HepG2 (cell line): ENCODE measurements around the gene ATP6V0D1. TPM values are rescaled to one million over a fixed set of nuclear protein-coding genes. Genes with fewer than 3 reads are reported as not detected.
A peak's percentile ranks its signal among the peaks of the same experiment; 100 is the strongest.

ENCODE experiments used
- FOXP4 ChIP-seq: sonication (generic); formaldehyde crosslinking; IDR thresholded peaks from 2 replicates; pipeline ENCODE4 v1.4.0; 2020; ENCODE audit warnings: missing genetic modification reagents
- GMEB1 ChIP-seq: sonication (generic); formaldehyde crosslinking; IDR thresholded peaks from 2 replicates; pipeline ENCODE4 v1.5.1; 2020; ENCODE audit warnings: missing genetic modification reagents, mild to moderate bottlenecking, borderline replicate concordance
- ISX ChIP-seq: sonication (generic); formaldehyde crosslinking; conservative IDR thresholded peaks from 2 replicates; pipeline ENCODE4 v1.5.0; 2020; ENCODE audit warnings: missing genetic modification reagents
- MAZ ChIP-seq, 2 experiments: sonication (generic) in 1 of 2; formaldehyde crosslinking in 1 of 2; IDR thresholded peaks; 2 replicates each; pipeline versions ENCODE4 v1.5.0 to v1.6.1; 2012 to 2020; ENCODE audit warnings: low read depth in 2 of 2, mild to moderate bottlenecking in 2 of 2, borderline replicate concordance in 1 of 2, improper control_type of control experiment in 1 of 2, low read length in 1 of 2, missing genetic modification reagents in 1 of 2, moderate library complexity in 1 of 2
- PCBP1 ChIP-seq: fragments of 200-400 bp; formaldehyde crosslinking; IDR thresholded peaks from 2 replicates; pipeline ENCODE4 v1.6.1; 2017; ENCODE audit warnings: mild to moderate bottlenecking, low read depth, low read length, borderline replicate concordance
- SMC3 ChIP-seq: IDR thresholded peaks from 2 replicates; pipeline ENCODE4 v1.6.1; 2011; ENCODE audit warnings: low read length, improper control_type of control experiment
- ZHX1 ChIP-seq: sonication (generic); formaldehyde crosslinking; IDR thresholded peaks from 2 replicates; pipeline ENCODE4 v1.8.1; 2022; ENCODE audit warnings: low read depth, mild to moderate bottlenecking, missing genetic modification reagents
- ZNF3 ChIP-seq: IDR thresholded peaks from 2 replicates; pipeline ENCODE4 v1.7.0; 2017; ENCODE audit warnings: inconsistent platforms
- polyA plus RNA-seq, 8 experiments: library from polyadenylated mRNA; depleted of rRNA in 3 of 8; stranded (reverse) in 7 of 8; unstranded in 1 of 8; fragments of >200 nt; fragmentation: Illumina TruSeq in 4 of 8; extraction: Trizol in 4 of 8; gene quantifications; 2 replicates each; pipeline versions ENCODE4 v1.2.1 to v1.2.3, GENCODE V29; 2011 to 2016; ENCODE audit warnings: low read depth in 4 of 8, missing spikeins in 1 of 8, mixed read lengths in 1 of 8; ENCODE audit not compliant: insufficient read depth in 1 of 8
- total RNA-seq, 5 experiments: library from RNA; depleted of rRNA; stranded (reverse); fragments of >200 nt; fragmentation: Illumina TruSeq; extraction: Trizol; gene quantifications; 2 replicates each; pipeline ENCODE4 v1.2.3, GENCODE V29; 2016; ENCODE audit warnings: low read depth in 1 of 5
- TF ChIP-seq, protein P1 (sequence below): sonication (generic); formaldehyde crosslinking; IDR thresholded peaks from 2 replicates; pipeline ENCODE4 v1.5.0; 2020; ENCODE audit warnings: mild to moderate bottlenecking, missing genetic modification reagents, borderline replicate concordance
- TF ChIP-seq, protein P2 (sequence below): sonication (generic); formaldehyde crosslinking; IDR thresholded peaks from 2 replicates; pipeline ENCODE4 v1.8.0; 2022; ENCODE audit warnings: mild to moderate bottlenecking, missing genetic modification reagents, moderate library complexity

The ATP6V0D1 gene
- total and polyA plus RNA-seq, 2 of the 13 experiments (the other 11 are each of a cell fraction or from before 2014, with no cell fraction given): 51.1 to 61.3 TPM

DNA sequence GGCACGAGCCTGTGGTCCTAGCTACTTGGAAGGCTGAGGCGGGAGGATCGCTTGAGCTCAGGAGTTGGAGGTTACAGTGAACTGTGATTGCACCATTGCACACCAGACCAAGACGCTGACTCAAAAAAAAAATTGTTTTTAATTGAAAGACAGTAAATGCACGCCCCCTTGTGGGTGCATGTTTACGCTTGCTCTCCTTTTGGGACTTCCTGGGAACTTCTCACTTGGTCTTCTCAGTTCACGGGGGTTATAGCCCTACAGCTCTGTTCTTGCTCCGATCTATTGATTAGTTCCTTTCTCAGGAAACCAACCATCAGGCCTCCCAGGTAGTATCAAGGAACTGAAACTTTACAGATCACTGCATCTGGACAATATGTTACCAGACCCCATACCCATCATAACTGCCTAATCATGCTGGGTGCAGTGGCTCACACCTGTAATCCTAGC is 33.4 kb upstream of the ATP6V0D1 start (continued):
- TF ChIP-seq ZHX1 (CRISPR knock-in tag) (no peak), PCBP1 (no peak), ISX (CRISPR knock-in tag) (no peak), FOXP4 (peak; percentile 22; the same call in 1 of the 2 replicates), ZNF3 (CRISPR knock-in tag) (peak; percentile 85), GMEB1 (CRISPR knock-in tag) (peak; percentile 33; the same call in 1 of the 2 replicates), SMC3 (peak; percentile 92), MAZ (IDR thresholded peaks at IDR 0.05; ENCODE audit: borderline replicate concordance, low read depth, low read length) (no peak), MAZ (CRISPR knock-in tag; IDR thresholded peaks at IDR 0.05; ENCODE audit: low read depth) (no peak)
- TF ChIP-seq, protein P1, sequence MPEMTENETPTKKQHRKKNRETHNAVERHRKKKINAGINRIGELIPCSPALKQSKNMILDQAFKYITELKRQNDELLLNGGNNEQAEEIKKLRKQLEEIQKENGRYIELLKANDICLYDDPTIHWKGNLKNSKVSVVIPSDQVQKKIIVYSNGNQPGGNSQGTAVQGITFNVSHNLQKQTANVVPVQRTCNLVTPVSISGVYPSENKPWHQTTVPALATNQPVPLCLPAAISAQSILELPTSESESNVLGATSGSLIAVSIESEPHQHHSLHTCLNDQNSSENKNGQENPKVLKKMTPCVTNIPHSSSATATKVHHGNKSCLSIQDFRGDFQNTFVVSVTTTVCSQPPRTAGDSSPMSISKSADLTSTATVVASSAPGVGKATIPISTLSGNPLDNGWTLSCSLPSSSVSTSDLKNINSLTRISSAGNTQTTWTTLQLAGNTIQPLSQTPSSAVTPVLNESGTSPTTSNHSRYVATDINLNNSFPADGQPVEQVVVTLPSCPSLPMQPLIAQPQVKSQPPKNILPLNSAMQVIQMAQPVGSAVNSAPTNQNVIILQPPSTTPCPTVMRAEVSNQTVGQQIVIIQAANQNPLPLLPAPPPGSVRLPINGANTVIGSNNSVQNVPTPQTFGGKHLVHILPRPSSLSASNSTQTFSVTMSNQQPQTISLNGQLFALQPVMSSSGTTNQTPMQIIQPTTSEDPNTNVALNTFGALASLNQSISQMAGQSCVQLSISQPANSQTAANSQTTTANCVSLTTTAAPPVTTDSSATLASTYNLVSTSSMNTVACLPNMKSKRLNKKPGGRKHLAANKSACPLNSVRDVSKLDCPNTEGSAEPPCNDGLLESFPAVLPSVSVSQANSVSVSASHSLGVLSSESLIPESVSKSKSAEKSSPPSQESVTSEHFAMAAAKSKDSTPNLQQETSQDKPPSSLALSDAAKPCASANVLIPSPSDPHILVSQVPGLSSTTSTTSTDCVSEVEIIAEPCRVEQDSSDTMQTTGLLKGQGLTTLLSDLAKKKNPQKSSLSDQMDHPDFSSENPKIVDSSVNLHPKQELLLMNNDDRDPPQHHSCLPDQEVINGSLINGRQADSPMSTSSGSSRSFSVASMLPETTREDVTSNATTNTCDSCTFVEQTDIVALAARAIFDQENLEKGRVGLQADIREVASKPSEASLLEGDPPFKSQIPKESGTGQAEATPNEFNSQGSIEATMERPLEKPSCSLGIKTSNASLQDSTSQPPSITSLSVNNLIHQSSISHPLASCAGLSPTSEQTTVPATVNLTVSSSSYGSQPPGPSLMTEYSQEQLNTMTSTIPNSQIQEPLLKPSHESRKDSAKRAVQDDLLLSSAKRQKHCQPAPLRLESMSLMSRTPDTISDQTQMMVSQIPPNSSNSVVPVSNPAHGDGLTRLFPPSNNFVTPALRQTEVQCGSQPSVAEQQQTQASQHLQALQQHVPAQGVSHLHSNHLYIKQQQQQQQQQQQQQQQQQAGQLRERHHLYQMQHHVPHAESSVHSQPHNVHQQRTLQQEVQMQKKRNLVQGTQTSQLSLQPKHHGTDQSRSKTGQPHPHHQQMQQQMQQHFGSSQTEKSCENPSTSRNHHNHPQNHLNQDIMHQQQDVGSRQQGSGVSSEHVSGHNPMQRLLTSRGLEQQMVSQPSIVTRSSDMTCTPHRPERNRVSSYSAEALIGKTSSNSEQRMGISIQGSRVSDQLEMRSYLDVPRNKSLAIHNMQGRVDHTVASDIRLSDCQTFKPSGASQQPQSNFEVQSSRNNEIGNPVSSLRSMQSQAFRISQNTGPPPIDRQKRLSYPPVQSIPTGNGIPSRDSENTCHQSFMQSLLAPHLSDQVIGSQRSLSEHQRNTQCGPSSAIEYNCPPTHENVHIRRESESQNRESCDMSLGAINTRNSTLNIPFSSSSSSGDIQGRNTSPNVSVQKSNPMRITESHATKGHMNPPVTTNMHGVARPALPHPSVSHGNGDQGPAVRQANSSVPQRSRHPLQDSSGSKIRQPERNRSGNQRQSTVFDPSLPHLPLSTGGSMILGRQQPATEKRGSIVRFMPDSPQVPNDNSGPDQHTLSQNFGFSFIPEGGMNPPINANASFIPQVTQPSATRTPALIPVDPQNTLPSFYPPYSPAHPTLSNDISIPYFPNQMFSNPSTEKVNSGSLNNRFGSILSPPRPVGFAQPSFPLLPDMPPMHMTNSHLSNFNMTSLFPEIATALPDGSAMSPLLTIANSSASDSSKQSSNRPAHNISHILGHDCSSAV (CRISPR knock-in tag): no peak
- TF ChIP-seq, protein P2, sequence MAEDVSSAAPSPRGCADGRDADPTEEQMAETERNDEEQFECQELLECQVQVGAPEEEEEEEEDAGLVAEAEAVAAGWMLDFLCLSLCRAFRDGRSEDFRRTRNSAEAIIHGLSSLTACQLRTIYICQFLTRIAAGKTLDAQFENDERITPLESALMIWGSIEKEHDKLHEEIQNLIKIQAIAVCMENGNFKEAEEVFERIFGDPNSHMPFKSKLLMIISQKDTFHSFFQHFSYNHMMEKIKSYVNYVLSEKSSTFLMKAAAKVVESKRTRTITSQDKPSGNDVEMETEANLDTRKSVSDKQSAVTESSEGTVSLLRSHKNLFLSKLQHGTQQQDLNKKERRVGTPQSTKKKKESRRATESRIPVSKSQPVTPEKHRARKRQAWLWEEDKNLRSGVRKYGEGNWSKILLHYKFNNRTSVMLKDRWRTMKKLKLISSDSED: no peak
